GM19468 (cell line): Measurements from ENCODE around the gene CCL11.

Source experiments
- ATAC-seq: cut with Tn5 transposase; IDR thresholded peaks from one replicate; pipeline ENCODE4 v1.9.1; 2021; ENCODE audit warnings: mild to moderate bottlenecking, moderate library complexity, moderate number of reproducible peaks; ENCODE audit not compliant: unreplicated experiment; ENCODE audit errors: extremely low read depth

The CCL11 gene

DNA sequence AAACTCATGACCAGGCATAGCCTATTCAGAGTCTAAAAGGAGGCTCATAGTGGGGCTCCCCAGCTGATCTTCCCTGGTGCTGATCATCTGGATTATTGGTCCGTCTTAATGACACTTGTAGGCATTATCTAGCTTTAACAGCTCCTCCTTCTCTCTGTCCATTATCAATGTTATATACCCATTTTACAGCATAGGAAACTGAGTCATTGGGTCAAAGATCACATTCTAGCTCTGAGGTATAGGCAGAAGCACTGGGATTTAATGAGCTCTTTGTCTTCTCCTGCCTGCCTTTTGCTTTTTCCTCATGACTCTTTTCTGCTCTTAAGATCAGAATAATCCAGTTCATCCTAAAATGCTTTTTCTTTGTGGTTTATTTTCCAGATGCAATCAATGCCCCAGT is 29.7 kb upstream of the CCL11 start:
- no peak for ATAC-seq

DNA sequence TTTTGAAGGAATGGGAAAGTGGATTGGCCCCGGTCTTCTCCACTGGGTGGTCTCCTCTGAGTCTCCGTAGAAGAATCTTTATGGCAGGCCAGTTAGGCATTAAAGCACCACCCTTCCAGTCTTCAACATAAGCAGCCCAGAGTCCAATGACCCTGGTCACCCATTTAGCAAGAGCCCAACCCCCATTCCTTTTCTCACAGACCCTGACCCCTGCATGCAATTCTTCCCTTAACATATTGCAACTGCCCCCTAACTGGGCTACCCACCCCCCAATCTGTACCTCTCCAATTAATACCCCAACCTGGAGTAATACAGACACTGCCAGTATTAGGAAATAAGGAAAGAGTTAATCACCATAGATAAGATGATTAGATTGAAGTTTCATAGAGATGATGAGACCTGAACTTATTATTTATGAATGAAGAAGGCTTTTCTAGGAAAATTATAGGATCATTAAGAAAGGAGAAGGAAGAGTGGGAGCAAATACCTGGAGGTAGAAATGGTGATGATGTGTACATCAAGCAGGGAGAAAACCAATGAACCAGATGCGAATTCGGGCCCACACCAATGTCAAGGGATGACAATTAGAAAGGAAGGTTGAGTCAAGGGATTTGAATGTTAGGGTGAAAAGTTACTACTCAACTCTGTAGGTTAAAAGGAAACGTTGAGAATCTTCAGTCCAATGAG is 28.1 kb upstream of the CCL11 start:
- no peak for ATAC-seq

DNA sequence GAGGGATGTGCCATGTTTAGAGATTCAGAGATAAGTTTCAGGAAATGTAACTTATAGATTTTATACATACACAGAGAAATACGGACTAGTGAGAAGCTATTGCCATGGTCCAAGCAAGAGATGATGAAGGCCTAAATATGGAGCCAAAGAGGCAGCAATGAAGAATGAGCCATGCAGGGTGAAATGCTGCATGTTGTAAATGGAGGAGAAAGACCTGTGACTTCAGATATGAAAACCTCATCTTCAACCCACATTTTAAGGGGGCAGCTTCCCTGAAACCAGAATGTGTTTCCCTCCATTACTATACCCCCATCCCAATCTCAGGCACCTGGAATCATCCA is 27.6 kb upstream of the CCL11 start:
- ATAC-seq: no peak

DNA sequence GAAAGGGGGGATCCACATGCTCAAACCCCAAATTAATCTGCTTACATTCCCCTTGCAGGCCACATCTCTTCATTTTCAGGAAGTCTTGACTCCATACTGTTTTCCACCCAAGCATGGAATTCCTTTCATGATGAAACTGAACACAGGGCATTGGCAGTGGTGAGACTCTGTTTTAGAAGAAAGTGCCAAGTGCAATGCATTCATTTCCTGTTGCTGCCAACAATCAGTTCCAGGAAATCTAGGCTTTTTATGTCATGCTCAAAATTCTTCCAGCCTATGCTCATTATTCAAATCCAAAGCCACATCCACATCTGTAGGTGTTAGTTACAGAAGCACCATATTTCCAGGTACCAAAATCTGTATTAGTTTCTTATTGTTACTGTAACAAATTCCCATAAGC is 26.4 kb upstream of the CCL11 start:
- ATAC-seq: no peak

DNA sequence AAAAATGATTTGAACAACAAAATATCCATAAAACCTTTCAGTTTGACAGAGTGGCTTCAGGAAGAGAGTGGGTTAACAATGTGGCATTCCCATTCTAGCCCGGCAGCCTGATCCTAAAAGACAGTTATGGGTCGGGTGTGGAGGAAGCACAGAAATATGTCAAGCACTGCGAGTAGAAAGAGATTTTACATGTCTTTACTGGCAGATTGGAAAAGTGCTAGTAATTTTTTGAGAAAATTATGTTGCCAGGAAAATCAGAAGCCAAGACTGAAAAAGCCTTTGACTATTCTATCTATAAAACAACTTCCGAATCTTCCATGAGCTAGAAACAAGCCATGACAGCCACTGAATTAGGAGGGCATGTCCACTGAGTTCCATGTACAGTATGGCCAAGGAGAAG is 24.7 kb upstream of the CCL11 start:
- no peak for ATAC-seq

DNA sequence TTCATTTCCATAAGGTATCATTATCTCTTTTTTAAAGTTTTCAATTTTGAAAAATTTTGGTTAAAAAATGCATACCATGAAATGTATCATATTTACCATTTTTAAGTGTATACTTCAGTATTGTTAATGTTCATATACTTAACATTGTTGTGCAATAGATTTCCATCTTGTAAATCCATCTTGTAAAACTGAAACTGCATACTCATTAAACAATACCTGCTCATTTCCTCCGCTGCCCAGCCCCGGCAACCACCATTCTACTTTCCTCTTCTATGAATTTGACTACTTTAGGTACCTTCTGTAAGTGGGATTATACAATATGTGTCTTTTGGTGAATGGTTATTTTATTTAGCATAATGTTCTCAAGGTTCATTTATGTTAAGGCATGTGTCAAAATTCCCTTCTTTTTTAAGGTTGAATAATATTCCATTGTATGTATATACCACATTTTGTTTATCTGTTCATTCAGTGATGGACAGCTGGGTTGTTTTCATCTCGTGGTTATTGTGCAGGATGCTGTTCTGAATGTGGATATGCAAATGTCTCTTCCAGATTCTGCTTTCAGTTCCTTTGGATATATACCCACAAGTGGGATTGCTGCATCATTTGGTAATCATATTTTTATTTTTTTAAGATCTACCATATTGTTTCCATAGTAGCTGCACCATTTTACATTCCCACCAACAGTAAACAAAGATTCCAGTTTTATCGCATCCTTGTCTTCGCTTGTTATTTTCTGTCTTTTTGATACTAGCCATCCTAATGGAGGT is 23.8 kb upstream of the CCL11 start:
- no peak for ATAC-seq

DNA sequence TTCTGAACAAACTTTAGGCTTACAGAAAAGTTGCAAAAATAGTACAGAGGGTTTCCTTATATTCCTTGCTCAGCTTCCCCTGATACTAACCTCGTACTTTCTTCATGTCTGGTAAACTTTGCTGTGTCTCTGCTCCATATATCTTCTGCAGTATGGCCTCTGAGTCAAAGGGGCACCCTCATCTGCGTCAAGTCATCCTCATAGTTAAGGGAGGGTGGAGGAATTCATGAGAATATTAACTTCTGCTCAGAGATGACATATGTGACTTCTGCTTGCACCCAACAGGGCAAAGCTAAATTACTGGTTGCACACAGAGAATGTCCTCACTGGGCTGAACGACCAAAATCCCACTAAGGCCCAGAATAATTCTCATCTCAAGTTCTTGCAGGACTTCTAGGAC is 19.8 kb upstream of the CCL11 start:
- no peak for ATAC-seq

DNA sequence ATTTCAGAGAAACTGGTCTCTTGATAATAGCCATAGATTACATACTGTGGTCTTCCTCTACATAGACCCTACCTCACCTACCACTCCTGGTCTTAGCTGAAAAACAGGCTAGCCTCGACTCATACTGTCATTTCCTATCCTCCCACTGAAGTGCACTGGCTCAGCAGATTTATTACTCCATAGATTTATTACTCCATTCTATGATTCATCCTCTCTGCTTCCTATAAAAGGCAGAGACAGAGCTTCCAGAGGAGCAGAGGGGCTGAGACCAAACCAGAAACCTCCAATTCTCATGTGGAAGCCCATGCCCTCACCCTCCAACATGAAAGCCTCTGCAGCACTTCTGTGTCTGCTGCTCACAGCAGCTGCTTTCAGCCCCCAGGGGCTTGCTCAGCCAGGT is 15.6 kb upstream of the CCL11 start, which contains the start of gene CCL7:
CCL7 (plus strand) TSS at position 253 of the 400 bp plus-strand sequence; CDS start at position 323, 70 bp downstream.
- ATAC-seq: no peak

DNA sequence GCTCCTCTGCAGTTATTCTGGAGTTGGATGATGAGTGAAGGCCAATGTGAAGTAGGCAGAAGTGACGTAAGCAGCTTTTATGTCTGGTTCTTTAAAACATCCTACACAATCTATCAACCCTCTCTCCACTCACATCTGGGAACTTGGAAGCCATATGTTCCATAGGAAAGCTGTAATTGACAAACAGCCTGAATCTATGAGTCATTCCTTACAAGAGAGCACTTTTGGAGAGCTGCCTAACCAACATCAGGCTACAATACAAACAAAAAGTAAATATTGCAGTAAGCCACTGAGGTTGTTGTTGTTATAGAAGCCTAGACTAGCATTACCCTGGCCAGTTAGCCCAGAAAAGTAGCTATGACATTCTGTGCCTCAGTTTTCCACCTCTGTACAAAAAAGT is 9.7 kb upstream of the CCL11 start:
- ATAC-seq: no peak

DNA sequence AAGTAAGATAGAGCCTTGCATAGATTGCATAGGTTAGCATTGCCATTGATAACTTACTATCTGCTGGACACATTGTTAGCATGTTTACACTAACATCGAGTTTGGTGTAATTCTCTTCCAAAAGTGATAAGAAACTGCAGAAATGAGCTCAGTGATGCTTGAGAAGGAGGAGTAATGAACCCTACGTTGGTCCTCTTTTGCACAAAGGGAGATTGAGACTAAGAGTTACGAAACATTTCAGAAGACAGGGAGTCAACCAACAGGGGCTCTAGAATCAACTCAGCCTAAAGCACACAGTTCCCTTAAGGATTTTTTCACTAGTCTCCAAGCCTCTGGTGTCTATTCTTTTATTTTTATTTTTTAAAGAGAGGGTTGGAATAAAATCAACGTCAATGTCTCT is 8.7 kb upstream of the CCL11 start:
- ATAC-seq: no peak

DNA sequence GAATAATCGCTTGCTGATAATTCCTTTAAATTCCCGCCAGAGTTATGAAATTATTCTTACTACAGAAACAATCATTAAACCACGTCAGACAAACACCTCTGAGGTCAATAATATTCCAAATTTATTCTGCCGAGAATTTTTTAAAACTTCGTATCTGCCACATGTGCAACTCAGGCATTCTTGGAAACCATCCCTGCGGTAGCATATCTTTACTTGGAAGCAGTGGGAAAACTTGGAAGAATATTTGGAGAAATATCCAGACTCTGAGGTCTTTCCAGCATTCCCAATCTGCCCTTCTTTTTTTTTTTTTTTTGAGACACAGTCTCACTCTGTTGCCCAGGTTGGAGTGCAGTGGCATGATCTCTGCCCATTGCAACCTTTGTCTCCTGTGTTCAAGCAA is 2.0 kb upstream of the CCL11 start:
- ATAC-seq: no peak

DNA sequence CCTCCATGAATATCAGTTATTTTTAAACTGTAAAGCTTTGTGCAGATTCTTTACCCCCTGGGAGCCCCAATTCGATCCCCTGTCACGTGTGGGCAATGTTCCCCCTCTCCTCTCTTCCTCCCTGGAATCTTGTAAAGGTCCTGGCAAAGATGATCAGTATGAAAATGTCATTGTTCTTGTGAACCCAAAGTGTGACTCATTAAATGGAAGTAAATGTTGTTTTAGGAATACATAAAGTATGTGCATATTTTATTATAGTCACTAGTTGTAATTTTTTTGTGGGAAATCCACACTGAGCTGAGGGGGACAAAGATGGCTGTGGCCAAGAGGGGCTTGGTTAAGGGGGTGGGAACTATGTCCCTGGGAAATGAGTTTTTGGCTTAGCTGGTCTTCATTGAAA is 2.3 kb downstream of the CCL11 start:
- no peak for ATAC-seq

DNA sequence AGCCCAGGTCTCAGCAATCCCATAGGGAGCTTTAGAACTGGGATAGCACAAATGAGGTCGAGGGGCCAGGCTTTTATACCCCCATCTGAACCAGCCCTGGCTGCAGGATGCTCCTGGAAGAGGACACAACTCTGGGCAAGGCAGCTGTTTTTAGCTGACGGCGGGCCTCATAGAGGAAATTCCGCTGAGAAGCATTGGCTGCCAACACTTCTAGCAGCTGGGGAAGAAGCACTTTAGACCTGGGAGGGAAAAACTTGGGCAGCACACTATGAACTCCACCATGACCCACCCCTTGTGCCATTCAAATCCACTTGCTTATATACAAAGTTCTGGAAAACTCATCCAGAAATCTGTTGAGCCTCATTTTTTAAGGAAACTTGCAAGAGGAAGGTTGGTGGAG is 5.0 kb downstream of the CCL11 start:
- ATAC-seq: no peak

DNA sequence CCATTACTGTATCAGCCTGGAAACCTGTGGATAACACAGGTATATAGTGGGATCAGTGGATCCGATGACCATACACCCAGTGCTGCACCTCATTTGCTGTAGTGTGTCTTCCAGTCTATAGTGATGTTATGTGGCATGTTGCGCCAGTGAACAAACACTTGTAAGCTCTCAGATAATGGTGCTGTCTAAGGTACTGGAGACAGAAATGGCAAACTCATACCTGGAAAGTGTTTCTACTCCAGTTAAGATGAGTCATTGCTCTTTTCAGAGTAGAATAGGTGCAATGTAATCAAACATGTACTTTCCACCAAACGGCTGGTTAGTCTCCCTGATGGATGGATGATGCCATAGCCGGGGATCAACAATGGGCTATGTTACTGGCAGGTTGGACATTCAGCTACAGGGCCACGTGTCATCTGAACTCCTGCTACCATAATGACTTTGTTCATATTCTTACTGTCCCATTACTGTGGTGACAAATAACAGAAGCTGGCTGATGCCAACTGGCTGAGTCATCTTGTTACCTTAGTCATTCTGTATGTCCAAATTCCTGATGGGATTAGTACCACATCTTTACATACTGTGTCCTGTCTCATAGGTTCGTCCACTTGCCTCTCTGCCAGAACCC is 6.3 kb downstream of the CCL11 start:
- no peak for ATAC-seq

DNA sequence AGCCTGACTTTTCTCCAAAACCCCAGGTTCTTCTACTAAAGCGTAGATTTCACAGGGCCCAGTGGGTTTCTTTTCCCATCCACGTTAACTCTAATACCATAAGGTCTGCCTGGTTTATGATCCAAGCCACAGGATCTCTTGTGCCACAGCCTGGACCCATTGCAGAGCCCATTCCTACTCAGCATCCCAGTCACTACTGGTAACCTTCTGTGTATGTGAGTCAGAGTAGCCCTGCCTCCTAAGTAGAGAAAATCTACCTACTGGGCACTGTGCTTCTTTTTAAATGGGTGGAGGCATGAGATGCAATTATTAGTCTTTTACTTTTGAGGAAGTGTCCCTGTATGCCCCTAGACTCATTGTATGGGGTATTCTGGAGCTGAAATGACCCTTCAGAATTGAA is 13.5 kb downstream of the CCL11 start:
- no peak for ATAC-seq

DNA sequence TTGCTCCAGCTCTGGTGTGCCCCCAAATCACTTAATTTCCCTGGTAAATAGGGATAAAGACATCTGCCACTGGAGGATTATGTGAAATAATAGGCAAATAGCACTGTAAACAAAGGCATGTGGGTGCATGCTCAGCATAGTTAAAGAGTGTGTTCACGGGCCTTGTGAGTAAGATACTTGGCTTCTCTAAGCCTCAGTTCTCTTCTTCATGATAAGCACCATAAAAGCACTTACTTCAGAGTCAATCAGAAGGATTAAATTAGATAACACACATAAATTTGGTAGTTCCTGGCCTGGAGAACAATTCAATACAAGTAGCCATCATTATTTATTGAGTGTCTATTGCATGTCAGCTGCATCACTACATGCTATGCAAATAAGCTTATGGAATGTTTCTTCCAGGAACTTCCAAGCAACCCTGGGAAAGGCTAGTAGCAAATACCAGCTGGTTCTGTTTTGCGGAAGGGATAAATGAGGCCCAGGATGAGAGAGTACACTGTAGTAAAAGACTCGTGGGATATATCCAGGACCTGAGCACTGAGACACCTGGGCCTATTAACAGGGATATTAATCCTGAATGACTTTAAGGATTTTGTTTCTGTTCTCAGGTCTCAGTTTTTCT is 14.5 kb downstream of the CCL11 start:
- ATAC-seq: no peak

DNA sequence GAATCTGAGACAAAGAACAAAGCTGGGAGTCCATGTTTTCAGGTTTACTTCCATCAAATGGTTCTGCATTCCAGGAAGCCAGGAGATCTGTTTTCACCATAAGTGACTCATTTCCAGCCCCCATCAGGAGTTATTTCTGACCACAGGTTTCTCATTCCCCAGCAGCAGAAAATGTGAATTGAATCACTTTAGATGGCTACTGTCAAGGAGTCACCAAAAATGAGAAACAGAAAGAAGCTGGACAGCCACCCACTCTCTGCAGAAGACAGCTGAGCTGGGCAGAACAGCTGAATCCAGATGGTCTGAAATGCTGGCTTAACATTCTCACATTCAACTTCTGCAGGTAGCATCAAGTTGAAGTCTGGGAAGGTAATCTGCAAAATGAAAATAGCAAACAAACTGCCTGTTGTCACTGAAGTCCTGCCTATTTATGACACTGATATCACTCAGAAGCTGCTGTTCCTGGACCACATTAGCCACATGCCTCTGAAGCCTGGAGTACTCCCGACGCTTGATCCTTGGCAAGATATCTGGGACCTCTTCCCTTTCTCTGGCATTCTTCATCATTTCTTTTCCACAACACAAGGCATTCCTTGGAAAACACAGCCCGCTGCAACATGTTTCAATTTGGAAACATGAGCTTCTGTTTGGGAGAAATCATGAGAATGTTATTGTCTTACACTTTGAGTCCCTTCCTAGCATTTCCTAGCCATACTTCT is 15.3 kb downstream of the CCL11 start:
- no peak for ATAC-seq

DNA sequence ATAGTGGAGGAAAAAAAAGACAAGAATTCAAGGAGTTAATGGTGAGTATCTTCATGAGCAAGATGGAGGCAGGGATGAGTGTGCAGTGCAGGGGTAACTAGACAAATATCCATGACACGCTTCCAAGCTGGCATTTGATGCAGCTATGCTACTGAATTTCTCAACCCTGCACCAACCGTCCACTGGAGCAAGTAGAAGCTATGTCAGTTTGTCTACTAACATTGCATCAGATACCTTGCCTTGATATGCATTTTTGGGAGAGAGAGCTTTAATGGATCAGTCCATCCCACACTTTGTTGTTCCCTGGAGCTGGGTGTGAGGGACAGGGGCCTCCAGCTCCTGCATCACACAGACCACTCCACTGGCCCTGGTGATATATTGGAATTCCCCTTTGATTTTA is 16.4 kb downstream of the CCL11 start:
- ATAC-seq: no peak

DNA sequence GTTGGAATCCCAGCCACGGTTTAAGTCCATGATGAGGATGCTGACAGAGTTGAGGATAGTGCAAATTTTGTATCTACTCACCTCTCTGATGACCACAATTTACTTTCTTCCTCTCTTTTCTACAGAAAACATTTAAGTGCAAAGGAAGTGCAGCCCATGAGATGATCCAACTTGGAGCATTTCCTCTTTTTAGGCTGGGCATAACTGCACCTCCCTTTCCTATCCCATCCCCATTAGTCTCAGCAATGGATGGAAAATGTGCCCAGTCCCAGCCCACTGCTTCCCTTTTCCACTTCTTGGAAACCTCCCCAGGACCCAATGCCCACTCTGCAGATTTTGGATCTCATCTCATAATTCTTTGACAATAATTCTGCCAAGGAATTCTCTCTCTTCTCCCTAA is 17.1 kb downstream of the CCL11 start:
- no peak for ATAC-seq

DNA sequence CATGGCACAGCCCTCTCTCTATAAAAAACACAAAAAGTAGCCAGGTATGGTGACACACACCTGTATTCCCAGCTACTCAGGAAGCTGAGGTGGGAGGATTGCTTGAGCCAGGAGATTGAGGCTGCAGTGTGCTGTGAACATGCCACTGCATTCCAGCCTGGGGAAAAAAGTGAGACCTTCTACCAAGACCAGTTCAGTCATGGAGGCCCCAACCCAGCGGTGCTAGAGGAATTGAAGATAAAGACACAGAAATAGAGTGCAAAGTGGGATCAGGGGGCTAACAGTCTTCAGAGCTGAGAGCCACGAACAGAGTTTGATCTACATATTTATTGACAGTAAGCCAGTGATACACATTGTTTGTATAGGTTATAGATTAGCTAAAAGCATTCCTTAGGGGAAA is 18.1 kb downstream of the CCL11 start:
- no peak for ATAC-seq

DNA sequence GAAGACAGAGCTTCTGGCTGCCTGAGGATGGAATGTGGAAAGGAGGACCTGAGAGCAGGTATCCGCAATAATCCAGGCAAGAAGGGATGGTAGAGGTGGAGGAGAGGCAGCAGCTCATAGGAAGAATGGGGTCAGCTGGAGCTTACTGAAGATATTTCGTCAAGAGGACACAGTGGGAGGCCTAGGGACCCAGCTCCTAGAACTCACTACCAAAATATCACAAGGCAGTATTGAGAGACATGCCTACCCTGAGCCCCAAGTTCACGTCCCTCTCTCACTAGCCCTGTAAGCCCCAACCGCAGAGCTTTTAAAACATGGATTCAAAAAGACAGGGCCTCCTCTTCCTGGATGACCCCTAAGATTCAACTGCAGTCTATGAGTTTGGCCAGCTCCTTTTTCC is 19.5 kb downstream of the CCL11 start:
- ATAC-seq: no peak
